T47D (cell line): ENCODE results near the gene SSTR3.
"Not testable (repeated sequence)": the region's sequence is repeated elsewhere in the genome, so short reads cannot be mapped to it uniquely, and the experiment has no call there.

Experiments used
- DNase-seq, 2 experiments: peaks; one replicate each; pipeline versions ENCODE4 v3.0.0 to v3.0.0-alpha.2; 2011 to 2012; ENCODE audit warnings: low read depth in 1 of 2, low spot score in 1 of 2
- JUND ChIP-seq: IDR thresholded peaks from 2 replicates; pipeline ENCODE4 v1.6.1; 2012; ENCODE audit warnings: low read depth
- in situ Hi-C: cut with HindIII; loops from 2 replicates; pipeline ENCODE4 v1.10.0; 2016; ENCODE audit warnings: low sequenced_read_pairs, low pct_unique_long_range_greater_than_20kb

SSTR3 gene

DNA sequence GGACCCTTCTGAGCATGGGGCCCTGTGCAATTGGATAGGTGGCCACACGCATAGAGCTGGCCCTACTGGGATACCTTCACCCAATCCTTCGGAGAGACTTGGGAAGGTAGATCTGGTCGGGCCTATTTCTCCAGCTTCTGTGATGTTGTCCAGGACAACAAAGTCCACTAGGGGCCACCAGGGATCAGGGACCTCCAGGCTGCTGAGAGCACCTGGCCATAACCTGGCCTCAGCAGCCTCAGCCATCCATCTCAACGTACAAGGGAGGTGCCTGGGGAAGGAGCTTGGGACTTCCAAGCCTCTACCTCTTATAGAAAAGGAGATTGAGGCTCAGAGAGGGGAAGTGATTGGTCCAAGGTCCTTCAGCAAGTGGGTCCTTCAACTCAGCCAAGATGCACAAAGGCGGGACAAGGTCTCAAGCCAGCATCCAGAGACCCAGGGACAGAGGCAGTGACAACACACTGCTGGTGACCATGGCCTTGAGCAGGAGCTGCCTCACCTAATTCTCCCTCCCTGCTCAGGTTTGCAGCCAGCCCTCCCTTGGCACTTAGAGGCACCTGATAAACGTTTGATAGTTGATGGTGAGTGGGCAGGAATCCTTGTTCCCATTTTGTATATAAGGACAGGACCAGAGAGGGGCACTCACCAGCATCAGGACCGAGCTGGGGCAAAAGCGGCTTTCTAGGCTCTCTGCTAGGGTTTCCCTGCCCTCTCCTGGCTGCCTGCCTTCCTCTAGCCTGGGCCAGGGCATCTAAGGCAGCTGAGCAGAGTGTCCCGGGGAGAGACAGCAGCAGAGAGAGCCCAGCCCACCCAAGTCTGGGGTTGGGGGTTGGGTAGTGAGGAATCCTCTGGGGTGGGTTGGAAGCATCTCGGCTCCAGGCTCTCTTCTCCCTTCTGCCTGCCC is 27.3 kb upstream of the SSTR3 start:
- in situ Hi-C loops = no loop called here
- no peak for TF ChIP-seq JUND
- no peak for DNase-seq

GRCh38 chr22:37237371-37238268 is 25.3 kb upstream of the SSTR3 start:
- in situ Hi-C loops = no loop called here
- no peak for DNase-seq
- no peak for TF ChIP-seq JUND

DNA sequence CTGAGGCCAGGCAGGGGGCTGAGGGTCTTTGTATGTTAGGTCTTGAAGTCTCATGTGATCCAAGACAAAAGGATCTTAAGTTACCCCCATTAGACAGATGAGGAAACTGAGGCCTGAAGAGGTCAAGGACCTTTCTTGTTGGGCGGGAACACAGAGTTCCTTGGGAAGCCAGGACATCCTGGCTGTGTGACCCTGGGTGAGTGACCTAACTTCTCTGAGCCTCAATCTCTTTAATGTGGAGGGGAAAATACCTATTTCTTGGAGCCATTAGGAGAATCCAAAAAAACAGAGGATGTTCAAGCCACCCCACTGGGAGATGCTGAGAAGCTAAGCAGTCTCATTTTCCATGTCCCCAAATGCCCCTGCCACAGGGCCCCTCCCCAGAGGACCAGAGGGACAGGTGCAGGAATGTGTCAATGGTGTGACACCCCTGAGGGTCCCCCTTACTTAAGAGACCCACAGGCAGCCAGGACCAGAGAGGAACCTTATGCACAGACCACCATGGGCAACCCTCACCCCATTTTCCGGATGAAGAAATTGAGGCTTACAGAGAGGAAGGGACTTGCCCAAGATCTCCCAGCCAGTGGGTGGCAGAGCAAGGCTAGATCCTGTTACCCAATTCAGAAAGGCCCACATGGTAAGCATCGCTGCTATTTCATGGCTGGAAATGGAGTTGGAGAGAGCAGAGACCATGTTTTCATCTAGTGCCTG is 23.8 kb upstream of the SSTR3 start:
- in situ Hi-C loops = no loop called here
- TF ChIP-seq JUND = no peak
- DNase-seq = no peak

GRCh38 chr22:37234736-37235711 is 22.7 kb upstream of the SSTR3 start:
- no peak for DNase-seq
- in situ Hi-C loops = no loop called here
- no peak for TF ChIP-seq JUND

GRCh38 chr22:37233751-37234631 is 21.7 kb upstream of the SSTR3 start:
- DNase-seq = no peak
- TF ChIP-seq JUND = no peak
- in situ Hi-C loops = no loop called here

- in situ Hi-C loops, DNase-seq: not testable (repeated sequence)
Observed at GRCh38 chr22:37233371-37233750, 21.1 kb upstream of the SSTR3 start.

- TF ChIP-seq JUND = no peak
- no peak for DNase-seq
- in situ Hi-C loops = no loop called here
Observed at GRCh38 chr22:37232140-37232998, 20.1 kb upstream of the SSTR3 start.

DNA sequence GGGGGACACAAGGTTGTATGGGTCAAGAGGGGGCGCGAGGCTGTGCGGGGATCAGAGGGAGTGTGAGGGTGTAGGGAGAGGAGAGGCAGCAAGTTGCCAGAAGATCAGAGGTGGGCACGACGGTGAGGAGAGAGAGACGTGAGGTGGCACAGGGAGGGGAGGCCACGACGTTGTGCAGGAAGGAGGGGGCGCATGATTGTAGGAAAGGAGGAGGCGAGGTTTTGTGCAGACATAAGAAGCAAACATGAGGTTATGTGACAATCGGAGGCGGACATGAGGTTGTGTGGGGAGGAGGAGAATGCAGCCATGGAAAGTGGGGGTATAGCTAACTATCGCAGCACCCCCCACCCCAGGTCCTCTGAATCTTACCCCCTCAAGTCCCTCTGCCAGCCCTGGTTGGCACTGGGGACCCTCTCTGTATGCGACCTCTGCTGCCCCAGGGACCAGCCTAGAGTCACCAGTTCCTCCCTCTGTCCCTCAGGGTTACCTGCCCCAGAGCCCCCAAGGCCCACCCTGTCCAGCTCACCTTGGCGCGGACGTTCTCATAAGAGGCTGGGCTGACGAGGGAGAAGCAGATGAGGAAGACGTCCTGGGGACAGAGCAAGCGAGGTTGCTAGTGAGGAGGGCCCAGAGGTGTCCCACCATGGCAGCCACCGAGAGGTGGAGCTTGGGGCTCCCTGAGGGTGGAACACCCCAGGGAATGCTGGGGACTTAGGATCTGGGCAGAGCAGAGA is 19.3 kb upstream of the SSTR3 start:
- in situ Hi-C loops = no loop called here
- no peak for TF ChIP-seq JUND
- no peak for DNase-seq

GRCh38 chr22:37230673-37231405 is 18.6 kb upstream of the SSTR3 start:
- no peak for DNase-seq
- in situ Hi-C loops = no loop called here
- TF ChIP-seq JUND = no peak
